Activated T-cell treated with anti-CD3 and anti-CD28 coated beads for 1 hour (primary cell): ENCODE results near the gene SEC61A1.

Experiments used
- DNase-seq: peaks from one replicate; pipeline ENCODE4 v3.0.0-alpha.2; 2020; ENCODE audit warnings: low read depth

The SEC61A1 gene

DNA sequence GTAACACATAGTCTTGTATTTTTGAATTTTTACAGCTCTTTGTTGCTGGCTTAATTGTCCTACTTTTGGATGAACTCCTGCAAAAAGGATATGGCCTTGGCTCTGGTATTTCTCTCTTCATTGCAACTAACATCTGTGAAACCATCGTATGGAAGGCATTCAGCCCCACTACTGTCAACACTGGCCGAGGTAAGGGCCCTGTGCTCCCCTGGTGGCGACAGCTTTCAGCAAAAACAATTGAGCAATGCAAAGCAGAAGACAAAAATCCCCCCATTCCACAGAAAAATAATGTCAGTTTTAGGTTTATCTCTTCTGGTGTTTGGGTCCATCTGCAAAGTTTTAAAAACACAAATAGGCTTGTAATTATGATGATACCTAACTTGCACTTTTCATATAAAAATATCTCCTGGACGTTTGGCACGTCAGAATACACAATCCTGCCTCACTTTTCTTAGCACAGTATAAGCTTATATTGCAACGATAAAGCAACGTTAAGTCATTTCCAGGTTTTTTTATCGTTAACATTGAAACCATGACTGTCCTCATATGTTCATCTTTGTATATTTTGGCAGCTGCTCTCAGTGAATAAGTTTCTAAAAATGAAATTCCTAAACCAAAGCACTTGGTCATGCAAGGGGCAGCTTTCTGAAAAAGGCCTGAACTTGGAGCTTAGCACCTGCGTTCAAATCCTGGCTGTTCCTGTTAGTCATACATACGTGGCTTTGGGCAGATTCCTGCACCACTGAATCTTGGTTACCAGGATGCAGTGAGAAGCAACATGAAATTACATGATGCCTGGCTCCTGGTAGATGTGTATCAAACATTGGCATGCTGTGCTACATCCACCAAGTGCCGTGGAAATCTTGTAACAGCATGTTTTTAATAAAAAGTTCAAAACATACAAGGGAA lies 8.5 kb downstream of the SEC61A1 start:
- DNase-seq = no peak

DNA sequence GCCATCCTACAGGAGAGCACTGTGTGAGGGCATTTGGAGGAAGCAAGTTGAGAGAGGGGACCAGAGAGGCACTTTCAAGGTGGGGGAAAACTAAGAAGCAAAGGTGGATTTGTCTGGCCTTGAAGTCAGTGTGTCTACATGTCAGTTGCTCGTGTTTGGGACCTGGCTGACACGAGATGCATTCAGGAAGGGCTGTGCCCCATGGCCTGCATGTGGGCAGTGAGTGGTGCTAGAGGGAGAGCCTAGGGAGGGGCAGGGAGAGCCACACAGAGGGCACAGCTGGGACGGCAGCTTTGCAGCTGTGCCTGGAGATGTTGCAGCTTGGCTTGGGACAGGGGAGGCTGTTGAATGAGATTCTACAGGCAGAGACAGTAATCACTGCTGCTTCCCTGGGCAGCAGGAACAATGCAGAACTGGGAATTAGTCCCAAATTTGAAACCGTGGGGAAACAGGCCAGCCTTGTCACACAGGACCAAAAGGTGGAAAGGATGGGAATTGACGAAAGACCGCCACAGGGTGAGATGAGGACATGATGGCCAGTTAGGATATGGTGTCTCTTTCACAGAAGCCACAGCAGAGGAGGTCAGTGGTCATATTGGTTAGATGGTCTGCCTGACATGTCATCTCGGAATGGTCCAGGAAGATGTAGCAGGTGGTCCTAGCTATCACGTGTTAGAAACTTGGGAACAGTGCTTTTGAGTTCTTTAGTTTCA lies 10.0 kb downstream of the SEC61A1 start:
- DNase-seq = no peak

DNA sequence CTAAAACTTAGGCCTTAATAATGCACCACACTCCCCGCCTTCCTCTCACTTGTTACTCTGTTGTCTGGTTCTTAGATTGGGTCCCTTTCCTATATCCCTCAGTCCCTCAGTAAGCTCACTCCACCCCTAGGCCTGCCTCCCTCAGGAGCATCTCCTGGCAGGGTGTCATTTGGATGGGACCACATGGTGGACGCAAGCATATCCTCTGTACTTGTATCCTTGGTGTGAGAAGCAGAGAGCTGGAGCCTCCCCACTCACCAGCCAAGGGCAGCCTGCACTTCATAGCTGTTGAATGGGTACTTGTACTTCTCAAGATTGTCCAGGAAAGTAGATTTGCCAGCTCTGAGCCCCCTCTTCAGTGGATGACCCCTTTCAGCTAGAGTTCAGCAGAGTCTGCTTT lies 11.6 kb downstream of the SEC61A1 start:
- no peak for DNase-seq

DNA sequence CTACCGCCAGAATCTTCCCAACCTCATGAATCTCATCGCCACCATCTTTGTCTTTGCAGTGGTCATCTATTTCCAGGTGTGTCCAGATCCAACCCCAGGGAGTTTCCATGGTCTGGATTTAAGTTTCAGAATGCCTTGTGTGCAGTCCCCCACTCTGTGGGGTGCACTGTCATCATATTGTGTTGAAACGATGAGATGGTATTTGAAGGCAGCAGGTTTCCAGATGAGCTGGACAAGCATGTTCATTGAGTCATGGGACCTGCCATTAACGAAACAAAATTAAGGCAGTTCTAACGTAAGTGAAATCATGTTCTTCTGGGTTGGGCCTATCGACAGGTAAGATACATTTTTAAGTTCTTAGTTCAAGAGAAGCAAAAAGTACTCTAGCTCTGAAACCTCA lies 12.7 kb downstream of the SEC61A1 start:
- no peak for DNase-seq

DNA sequence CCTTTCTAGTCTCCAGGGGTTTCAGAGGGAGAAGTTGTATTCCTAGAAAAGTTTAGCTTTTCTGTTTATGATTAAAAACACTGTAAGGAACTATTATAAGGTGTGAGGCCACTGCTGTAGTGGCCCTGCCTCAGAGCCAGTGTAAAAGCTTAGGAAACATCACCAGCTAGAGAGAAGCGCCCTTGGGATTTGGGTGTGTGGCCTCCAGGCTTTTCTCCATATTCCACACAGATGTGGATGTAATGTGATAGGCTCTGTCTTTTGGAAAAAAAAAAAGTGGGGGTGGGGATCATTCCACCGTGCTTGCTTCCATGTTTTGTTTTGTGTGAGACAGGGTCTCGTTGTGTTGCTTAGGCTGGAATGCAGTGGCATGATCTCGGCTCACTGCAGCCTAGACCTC lies 13.9 kb downstream of the SEC61A1 start:
- DNase-seq = no peak

DNA sequence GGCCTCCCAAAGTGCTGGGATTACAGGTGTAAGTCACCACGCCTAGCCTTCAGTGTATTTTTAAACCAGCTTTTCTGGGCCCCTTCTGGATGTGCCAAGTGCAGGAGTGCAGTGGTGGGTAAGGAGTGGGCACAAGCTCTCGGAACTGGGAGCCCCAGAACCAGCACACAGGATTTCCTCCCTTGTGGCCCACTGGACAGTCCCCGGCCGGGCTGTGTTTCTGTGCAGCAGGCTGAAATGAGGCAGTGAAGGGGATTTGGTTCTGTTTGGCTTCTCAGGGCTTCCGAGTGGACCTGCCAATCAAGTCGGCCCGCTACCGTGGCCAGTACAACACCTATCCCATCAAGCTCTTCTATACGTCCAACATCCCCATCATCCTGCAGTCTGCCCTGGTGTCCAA lies 14.4 kb downstream of the SEC61A1 start:
- DNase-seq = no peak

DNA sequence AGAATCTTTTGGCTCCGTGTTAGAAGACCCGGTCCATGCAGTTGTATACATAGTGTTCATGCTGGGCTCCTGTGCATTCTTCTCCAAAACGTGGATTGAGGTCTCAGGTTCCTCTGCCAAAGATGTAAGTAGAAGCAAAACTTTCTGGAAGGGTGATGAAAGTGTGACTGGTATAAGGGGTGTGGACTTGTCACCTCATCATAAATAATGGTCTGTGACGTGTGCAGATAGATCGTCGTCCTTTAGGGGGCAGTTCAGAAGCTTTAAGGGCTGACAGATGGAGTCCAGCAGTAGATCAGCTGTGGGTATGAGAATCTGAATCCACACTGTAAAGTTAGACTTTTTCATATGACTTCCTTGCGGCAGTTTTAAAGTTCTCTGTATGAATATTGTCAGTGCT lies 15.3 kb downstream of the SEC61A1 start:
- DNase-seq = no peak

DNA sequence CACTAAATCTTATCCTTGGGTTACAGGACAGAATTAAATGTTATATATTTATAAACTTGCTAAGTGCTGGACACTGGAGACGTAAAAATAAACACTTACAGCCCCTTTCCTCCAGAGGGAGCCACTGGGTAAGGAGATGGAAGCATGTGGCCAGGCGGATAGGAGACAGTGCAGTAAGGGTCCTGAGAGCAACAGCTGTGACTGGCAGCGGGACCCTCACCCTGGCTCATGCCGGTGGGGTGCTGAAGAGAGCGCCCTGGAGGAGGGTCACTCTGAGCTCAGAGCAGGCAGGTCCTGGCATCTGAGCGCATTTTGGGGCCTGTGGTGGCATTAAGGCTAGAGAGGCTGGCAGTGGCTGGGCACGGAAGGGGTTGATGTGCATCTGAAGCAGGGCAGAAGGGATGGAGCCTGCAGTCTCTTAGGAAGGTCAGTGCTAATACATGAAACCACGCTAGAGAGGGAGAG lies 16.0 kb downstream of the SEC61A1 start:
- no peak for DNase-seq

DNA sequence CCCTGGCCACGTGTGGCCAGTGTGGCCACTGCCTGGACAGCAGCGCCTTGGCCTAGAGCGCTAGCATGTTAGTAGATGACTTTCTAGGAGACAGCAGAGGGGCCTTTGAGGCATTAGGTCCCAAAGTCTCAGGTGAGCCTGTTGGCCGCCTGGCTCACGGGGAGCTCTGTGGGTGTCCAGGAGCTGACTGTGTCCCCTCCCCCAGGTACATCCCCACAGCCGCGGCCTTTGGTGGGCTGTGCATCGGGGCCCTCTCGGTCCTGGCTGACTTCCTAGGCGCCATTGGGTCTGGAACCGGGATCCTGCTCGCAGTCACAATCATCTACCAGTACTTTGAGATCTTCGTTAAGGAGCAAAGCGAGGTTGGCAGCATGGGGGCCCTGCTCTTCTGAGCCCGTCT lies 17.0 kb downstream of the SEC61A1 start:
- DNase-seq = no peak

DNA sequence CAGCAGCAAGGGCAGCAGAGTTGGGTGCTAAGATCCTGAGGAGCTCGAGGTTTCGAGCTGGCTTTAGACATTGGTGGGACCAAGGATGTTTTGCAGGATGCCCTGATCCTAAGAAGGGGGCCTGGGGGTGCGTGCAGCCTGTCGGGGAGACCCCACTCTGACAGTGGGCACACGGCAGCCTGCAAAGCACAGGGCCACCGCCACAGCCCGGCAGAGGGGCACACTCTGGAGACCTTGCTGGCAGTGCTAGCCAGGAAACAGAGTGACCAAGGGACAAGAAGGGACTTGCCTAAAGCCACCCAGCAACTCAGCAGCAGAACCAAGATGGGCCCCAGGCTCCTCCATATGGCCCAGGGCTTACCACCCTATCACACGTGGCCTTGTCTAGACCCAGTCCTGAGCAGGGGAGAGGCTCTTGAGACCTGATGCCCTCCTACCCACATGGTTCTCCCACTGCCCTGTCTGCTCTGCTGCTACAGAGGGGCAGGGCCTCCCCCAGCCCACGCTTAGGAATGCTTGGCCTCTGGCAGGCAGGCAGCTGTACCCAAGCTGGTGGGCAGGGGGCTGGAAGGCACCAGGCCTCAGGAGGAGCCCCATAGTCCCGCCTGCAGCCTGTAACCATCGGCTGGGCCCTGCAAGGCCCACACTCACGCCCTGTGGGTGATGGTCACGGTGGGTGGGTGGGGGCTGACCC lies 18.8 kb downstream of the SEC61A1 start:
- DNase-seq = no peak

DNA sequence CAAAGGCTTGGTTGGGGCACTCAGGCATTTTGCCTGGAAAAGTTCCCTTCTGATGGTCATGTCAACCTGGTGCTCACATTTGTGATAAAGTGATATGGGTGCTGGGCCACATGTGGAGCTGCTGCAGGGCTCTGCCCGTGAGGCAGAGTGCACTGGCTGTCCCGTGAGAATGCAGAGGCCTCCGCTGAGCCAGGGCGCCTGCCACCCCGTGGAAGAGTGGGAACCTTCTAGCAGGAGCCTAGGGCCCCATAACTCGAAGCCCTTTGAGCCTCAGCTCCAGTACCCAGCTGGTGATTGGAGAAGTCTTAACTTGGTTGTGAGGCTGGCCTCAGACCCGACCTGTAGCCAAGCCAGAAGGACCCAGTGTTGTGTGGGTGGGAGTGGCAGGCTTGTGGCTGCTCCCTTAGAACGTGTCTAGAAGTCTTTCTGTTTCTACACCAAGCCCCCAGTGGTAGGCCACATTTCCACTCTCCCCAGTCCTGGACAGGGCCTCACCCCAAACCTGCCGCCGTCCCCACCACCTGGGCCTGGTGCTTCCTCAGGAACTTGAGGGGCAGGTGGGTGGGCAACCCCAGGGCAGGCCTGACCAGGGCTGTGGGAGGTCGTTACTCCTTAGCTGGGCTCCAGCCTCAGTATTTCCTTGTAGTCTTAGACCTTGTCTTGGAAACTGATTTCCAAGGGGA lies 19.7 kb downstream of the SEC61A1 start:
- DNase-seq = no peak

DNA sequence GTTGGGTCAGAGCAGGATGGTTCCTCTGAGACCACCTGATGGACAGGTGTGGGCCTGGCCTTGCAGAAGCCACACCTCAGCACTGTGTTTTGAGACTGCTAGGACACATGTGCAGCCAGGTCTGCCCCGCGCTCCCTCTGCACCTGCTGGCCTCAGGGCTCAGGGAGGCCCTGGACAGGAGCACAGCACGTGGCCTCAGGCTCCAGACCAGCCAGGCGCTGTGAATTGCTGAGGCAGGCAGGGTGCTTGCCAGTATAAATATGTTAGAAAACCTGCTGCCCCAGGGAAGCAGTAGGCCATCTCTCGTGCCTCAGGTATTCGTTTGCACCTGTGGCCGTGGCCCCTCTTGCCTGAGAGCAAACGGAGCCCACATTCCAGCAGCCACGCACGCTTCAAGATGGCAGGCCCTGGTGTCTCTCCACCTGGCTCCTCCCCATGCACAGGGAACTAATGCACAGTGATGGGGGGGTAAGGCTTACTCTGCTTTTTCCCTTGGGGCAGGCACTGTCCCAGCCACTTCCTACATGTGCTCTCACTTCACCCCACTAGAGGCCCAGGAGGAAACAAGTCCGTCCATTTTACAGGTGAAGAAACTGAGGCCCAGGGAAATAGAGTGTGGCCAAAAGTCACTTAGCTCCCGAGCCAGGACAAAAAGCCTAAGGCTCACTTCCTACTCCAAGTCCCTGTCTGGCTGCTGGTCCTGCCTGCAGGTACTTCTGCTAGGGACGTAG lies 20.4 kb downstream of the SEC61A1 start:
- no peak for DNase-seq

DNA sequence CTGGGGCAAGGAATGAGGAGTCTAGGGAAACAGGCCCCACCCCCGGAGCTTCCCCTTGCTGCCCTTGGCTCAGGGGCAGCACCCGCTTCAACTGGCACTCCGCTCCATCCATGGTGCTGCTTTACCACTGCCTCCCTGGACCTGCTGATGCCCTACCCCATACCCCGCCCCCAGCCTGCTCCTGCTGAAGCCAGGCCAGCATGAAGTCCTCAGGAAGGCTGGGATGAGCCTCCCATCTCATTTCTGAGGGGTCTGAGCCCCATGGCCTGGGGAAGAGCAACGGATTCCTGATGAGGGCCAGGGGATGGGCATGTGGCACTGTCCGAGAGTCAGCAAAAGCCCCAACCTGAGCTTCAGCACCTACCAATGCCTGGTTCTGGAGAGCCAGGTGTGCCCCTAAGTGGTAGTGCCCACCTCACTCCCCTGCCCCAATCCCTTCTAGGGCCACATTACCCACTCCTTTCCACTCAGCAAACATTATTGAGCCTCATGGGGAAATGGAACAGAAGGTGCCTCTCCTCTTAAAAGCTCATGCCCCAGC lies 21.0 kb downstream of the SEC61A1 start:
- DNase-seq = no peak

DNA sequence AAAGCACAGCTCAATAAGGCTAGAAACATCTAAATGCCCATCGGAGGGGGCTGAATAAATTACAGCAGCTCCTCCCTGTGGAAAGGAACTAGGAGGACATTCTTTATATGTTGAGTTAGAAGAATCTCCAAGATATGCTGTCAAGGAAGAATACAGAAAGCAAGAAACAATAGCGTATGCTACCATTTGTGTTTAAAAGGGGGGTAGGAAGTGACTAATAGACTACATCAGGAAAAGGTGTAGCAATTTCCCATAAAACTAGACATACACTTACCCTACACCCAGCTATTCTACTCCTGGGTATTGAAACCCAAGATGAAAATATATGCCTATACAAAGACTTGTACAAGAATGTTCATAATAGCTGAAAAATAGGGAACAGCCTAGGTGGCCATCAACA lies 21.6 kb downstream of the SEC61A1 start:
- DNase-seq = no peak

DNA sequence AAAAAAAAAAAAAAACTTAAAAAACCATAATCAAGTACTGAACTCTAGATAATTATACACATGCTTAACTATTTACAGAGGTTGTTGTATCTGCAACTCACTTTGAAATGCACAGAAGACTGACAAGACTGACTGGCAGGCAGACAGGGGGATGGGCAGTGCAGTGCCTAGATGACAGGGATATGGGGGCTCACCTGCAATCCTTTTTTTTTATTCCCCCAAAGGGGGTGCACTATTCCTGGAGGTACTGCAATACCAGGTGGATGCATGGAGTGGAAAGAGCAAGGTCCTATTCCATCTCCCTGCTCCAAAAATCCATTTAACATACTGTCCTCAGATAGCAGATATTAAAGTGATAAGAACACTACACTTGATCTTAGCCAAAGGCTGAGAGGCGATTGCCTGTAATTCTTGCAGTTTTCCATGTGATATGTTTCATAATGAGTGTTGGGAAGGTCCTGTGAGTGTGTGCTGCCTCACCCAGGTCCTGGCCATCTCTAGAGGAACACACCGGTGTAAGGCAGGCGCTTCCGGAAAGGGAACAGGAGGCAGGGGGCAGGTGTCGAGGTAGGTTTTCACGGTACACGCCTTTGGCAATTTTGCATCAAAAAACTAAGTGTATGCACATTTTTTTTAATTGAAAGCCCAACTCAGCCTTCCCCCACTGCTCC lies 22.7 kb downstream of the SEC61A1 start:
- no peak for DNase-seq

DNA sequence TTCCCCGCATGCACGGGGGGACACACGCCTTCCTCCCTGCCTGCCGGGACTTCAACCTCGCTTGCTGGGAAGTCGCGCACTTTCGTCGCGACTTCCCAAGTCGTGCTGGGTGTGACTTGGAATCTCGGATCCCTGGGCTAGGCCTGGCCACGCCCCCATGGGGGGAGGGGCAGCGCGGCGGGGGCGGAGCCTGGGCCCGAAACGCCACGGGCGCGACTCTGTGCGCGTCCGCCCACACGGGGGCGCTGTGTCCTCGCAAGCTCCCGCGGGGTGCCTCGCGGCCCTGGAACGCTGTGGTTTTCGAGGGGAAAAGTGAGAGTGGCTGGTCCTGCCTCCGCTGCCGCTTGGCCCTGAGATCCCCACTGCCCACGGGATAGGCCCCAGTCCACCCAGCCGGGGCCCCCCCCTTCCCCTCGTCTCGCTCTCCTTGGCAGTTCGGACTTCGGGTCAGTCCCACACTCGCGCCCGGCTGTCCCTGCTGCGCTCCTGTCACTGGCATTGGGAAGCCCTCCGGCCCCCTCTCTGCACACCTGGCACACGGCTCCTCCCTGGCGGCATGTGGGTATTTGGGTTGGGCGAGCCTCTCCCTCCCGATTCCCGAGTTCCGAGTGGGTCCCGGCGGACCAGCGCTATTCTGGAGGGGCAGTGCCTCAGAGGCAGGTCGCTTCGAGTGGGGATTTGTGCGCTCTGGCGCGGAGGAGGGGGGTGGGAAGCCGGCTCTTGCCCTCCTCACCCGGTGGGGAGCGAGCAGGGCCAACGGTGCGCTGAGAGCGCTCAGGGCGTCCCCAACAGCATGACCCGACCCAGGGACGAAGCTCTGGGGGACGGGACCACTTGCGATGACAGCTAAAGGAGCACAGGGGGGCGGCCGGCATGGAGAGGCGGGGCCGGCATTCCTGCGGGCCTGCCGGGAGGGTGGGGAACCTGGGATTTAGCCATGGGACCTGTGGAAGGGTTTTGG lies 23.6 kb downstream of the SEC61A1 start:
- peak; percentile 88 for DNase-seq

DNA sequence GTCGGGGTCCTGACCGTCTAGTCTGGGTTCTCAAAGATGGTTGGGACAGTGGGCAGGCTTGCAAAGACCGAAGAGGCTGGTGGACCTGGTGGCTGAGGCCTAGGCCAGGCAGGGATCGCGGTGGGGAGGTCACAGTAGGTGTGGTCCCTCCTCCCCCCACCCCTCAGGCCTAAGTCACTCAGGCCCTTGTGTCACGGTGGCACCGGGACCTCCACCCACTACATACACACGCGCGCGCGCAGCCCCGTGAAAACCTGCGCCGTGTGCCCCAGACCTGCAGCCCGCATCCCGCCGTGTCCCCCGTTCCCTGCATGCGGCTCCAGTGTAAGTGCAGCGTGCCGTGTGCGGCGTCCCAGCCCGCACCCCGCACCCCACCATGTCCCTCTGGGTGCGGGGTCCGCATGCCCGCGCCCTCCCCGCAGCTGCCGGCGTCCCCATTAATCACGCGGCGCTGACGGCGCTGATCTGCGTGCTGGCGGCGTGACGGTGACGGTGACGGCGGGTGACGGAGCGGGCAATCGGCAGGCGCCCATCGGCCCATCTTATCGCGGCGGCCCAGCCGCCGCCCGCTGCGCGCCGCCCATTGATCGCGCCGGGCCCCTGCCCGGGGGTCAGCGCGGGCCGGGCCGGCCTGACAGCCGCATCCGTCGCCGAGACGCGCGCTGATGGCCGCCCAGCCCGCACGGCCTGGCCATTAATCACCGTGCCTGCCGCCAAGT lies 24.4 kb downstream of the SEC61A1 start:
- no peak for DNase-seq

DNA sequence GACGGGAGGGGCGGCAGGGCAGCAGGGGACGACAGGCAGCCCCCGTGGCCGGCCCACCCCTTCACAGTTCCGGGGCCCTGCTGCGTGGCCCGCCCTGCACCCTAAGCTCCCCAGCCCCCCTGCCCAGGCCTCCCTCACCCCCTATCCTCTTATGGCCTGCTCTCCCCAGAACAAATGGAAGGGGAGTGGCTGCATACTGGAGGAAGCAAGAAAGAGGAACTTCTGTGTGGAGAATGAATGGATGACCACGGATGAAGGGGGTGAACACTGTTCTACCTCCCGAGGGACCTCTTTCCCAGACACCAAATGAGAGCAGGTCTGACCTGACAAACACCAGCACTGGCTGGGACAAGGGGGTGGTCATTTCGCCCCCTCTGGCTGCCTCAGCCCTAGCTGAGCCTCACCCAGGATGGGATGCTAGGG lies 25.0 kb downstream of the SEC61A1 start:
- no peak for DNase-seq

DNA sequence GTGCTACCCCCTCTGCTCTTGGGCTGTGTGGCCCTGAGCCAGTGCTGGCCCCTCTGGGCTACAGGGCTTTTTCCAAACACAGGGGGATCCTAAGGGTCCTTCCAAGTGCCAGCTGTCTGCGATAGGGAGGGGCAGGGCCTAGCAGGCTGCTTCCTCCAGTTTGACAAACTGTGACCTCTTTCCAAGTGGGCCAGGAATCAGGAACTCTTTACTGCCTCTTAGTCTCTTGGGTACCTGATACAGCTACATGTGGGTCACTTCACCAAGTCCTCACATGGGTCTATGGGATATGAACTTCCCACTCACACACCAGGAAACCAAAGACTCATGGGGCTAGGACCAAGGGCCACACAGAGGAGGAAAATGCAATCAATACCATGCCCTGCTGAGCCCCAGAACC lies 25.4 kb downstream of the SEC61A1 start:
- DNase-seq = no peak
